OCI-LY3 (cell line): ENCODE results near the gene ITPR1.

ENCODE experiments used
- H2AFZ ChIP-seq: fragments of 200-600, 300-600 bp; shearing (Covaris generic); 2 replicates; pipeline ENCODE4 v1.6.0; 2014; ENCODE audit warnings: antibody characterized with exemption, low read depth, low read length
- H3K27ac ChIP-seq: fragments of 200-600, 300-600 bp; sonication (generic); 2 replicates; pipeline ENCODE4 v1.5.1; 2014; ENCODE audit warnings: mild to moderate bottlenecking, low read length, moderate library complexity, mixed read lengths
- H3K27me3 ChIP-seq: fragments of 200-600, 300-600 bp; sonication (generic); 2 replicates; pipeline ENCODE4 v1.6.1; 2014; ENCODE audit warnings: low read depth, low read length, mixed read lengths
- H3K36me3 ChIP-seq: fragments of 200-600, 300-600 bp; sonication (generic); replicated peaks from 2 replicates; pipeline ENCODE3; 2014; ENCODE audit warnings: low read depth, low read length, mixed read lengths
- H3K4me1 ChIP-seq: fragments of 300-600, 200-600 bp; sonication (generic); 2 replicates; pipeline ENCODE4 v1.6.1; 2014; ENCODE audit warnings: low read length, mixed read lengths
- H3K4me2 ChIP-seq: fragments of 200-600, 300-600 bp; sonication (generic); 2 replicates; pipeline ENCODE4 v1.6.1; 2014; ENCODE audit warnings: low read length, mixed read lengths
- H3K4me3 ChIP-seq: fragments of 300-600, 200-600 bp; sonication (generic); 2 replicates; pipeline ENCODE4 v1.5.1; 2014; ENCODE audit warnings: antibody characterized with exemption, mild to moderate bottlenecking, low read length, moderate library complexity
- H3K79me2 ChIP-seq: fragments of 300-600, 200-600 bp; shearing (Covaris generic); 2 replicates; pipeline ENCODE4 v1.6.1; 2014; ENCODE audit warnings: mild to moderate bottlenecking, low read length, mixed read lengths
- H3K9ac ChIP-seq: fragments of 300-600, 200-600 bp; shearing (Covaris generic); 2 replicates; pipeline ENCODE4 v1.6.0; 2014; ENCODE audit warnings: mild to moderate bottlenecking, low read length, moderate library complexity
- H3K9me3 ChIP-seq: fragments of 200-600, 300-600 bp; shearing (Covaris generic); 2 replicates; pipeline ENCODE4 v1.6.1; 2014; ENCODE audit warnings: low read length, mixed read lengths; ENCODE audit not compliant: insufficient read depth
- H4K20me1 ChIP-seq: fragments of 200-600, 300-600 bp; sonication (generic); 2 replicates; pipeline ENCODE4 v1.6.1; 2016; ENCODE audit warnings: low read length, mixed read lengths; ENCODE audit not compliant: insufficient read depth
- CTCF ChIP-seq: fragments of 200-600, 300-600 bp; sonication (generic); IDR thresholded peaks from 2 replicates; pipeline ENCODE4 v1.5.1; 2014; ENCODE audit warnings: antibody characterized with exemption, low read length, low read depth
- EZH2phosphoT487 ChIP-seq: fragments of 200-600 bp; shearing (Covaris generic); IDR thresholded peaks from 2 replicates; pipeline ENCODE4 v1.6.1; 2018; ENCODE audit warnings: antibody characterized with exemption, mixed run types, low read depth

ITPR1 gene

GRCh38 chr3:4714045-4714444 lies 220.9 kb downstream of the ITPR1 start:
- no peak overlapping the region for H3K27ac ChIP-seq
- H3K9me3 ChIP-seq = no peaks in the 10 kb centered on the region
- no peaks in the 10 kb centered on the region for H3K36me3 ChIP-seq
- no peak overlapping the region for H2AFZ ChIP-seq
- H3K27me3 ChIP-seq = peaks cover 9% of the 10 kb centered on the region; the same call in 1 of the 2 replicates
- no peak overlapping the region for H3K4me3 ChIP-seq
- no peaks in the 10 kb centered on the region for H3K79me2 ChIP-seq
- no peak overlapping the region for H3K4me2 ChIP-seq
- TF ChIP-seq CTCF = no peak
- TF ChIP-seq EZH2phosphoT487 = no peak
- no peaks in the 10 kb centered on the region for H3K4me1 ChIP-seq
- H4K20me1 ChIP-seq = no peaks in the 10 kb centered on the region
- H3K9ac ChIP-seq = no peak overlapping the region

- H3K36me3 ChIP-seq = no peaks in the 10 kb centered on the region
- H3K9ac ChIP-seq = no peak overlapping the region
- no peaks in the 10 kb centered on the region; the same call in 1 of the 2 replicates for H4K20me1 ChIP-seq
- no peaks in the 10 kb centered on the region for H3K9me3 ChIP-seq
- H3K27ac ChIP-seq = no peak overlapping the region
- H2AFZ ChIP-seq = no peak overlapping the region
- peaks cover 16% of the 10 kb centered on the region; the same call in 1 of the 2 replicates for H3K27me3 ChIP-seq
- no peaks in the 10 kb centered on the region for H3K4me1 ChIP-seq
- H3K4me2 ChIP-seq = no peak overlapping the region
- no peaks in the 10 kb centered on the region for H3K79me2 ChIP-seq
- H3K4me3 ChIP-seq = no peak overlapping the region
- TF ChIP-seq CTCF (no peak), EZH2phosphoT487 (no peak)
Observed at GRCh38 chr3:4716266-4716665, 223.1 kb downstream of the ITPR1 start.

- H3K27ac ChIP-seq = no peak overlapping the region
- H3K27me3 ChIP-seq = peaks cover 16% of the 10 kb centered on the region; the same call in 1 of the 2 replicates
- H4K20me1 ChIP-seq = no peaks in the 10 kb centered on the region; the same call in 1 of the 2 replicates
- H3K4me1 ChIP-seq = no peaks in the 10 kb centered on the region
- no peak overlapping the region for H3K9ac ChIP-seq
- H3K4me2 ChIP-seq = no peak overlapping the region
- no peak overlapping the region for H3K4me3 ChIP-seq
- no peaks in the 10 kb centered on the region for H3K36me3 ChIP-seq
- no peak overlapping the region for H2AFZ ChIP-seq
- no peaks in the 10 kb centered on the region for H3K9me3 ChIP-seq
- no peak for TF ChIP-seq EZH2phosphoT487
- no peaks in the 10 kb centered on the region for H3K79me2 ChIP-seq
Observed at GRCh38 chr3:4716706-4717362, 223.7 kb downstream of the ITPR1 start.

- Histone ChIP-seq H3K9me3 (no peaks in the 10 kb centered on the region), H3K9ac (no peak overlapping the region), H3K4me1 (no peaks in the 10 kb centered on the region), H3K27me3 (peaks cover 16% of the 10 kb centered on the region; the same call in 1 of the 2 replicates), H4K20me1 (no peaks in the 10 kb centered on the region; the same call in 1 of the 2 replicates), H2AFZ (no peak overlapping the region), H3K4me3 (no peak overlapping the region), H3K36me3 (no peaks in the 10 kb centered on the region), H3K4me2 (no peak overlapping the region), H3K79me2 (no peaks in the 10 kb centered on the region), H3K27ac (no peak overlapping the region)
- TF ChIP-seq CTCF = no peak
- no peak for TF ChIP-seq EZH2phosphoT487
Observed at GRCh38 chr3:4717363-4717740, 224.2 kb downstream of the ITPR1 start.
